ENCODE results near the gene TCEAL7. TPM values are rescaled to one million over a fixed set of nuclear protein-coding genes. Genes with fewer than 3 reads are reported as not detected.
A peak's percentile ranks its signal among the peaks of the same experiment; 100 is the strongest.

Gene TCEAL7
- total and polyA plus RNA-seq, 9 of the 15 experiments (the other 6 are each of a cell fraction or from before 2014, with no cell fraction given), result 0.07 to 0.34 (median 0.13) TPM; not detected in 4

DNA sequence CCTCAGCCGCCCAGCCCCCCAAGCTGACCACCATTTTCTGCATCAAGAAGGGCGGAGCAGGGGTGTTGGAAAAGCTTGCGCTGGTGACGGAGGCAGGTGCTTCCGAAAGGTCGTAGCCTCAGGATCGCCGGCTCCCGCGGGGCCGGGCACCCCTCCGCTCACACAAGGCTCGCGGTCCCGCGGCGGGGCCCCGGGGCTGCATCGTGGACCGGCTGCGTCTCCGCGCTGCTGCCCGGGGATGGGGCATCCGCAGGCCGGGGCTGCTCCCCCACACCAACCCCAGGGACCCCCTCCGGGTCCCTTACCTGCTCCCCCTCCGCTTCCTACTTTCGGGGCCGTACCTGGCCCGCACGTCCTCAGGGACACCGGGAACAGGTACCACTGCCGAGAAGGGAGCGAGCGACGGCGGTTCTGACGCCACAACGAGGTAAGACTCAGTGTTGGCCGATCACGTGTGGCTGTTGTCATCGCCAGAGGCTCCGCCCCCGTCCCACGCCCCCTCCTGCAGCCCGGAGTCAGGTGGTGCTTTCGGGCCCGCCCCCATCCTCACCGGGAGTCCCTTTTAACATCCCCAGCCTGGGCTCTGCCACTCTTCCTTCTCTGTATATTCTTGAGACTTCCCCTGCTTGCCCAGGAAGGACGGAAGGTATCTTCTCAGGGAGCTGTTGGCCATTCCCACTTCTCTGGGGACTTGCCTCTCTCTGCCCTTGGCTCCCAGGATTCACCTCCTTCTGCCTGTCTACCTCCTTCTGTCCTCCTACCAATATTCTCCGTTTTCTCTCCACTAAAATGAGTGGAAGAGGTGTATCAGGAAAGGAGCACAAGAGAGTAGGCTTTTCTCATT lies 19.3 kb upstream of the TCEAL7 start, which contains the start of gene BEX2 (continued):
- TF ChIP-seq, protein P1, sequence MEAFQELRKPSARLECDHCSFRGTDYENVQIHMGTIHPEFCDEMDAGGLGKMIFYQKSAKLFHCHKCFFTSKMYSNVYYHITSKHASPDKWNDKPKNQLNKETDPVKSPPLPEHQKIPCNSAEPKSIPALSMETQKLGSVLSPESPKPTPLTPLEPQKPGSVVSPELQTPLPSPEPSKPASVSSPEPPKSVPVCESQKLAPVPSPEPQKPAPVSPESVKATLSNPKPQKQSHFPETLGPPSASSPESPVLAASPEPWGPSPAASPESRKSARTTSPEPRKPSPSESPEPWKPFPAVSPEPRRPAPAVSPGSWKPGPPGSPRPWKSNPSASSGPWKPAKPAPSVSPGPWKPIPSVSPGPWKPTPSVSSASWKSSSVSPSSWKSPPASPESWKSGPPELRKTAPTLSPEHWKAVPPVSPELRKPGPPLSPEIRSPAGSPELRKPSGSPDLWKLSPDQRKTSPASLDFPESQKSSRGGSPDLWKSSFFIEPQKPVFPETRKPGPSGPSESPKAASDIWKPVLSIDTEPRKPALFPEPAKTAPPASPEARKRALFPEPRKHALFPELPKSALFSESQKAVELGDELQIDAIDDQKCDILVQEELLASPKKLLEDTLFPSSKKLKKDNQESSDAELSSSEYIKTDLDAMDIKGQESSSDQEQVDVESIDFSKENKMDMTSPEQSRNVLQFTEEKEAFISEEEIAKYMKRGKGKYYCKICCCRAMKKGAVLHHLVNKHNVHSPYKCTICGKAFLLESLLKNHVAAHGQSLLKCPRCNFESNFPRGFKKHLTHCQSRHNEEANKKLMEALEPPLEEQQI (IDR thresholded peaks at IDR 0.05), result no peak
- TF ChIP-seq, protein P2, sequence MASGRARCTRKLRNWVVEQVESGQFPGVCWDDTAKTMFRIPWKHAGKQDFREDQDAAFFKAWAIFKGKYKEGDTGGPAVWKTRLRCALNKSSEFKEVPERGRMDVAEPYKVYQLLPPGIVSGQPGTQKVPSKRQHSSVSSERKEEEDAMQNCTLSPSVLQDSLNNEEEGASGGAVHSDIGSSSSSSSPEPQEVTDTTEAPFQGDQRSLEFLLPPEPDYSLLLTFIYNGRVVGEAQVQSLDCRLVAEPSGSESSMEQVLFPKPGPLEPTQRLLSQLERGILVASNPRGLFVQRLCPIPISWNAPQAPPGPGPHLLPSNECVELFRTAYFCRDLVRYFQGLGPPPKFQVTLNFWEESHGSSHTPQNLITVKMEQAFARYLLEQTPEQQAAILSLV (tag; IDR thresholded peaks at IDR 0.05), result no peak
- TF ChIP-seq ZFX (CRISPR knock-in tag; IDR thresholded peaks at IDR 0.05) (peak; percentile 55), CCAR2 (IDR thresholded peaks at IDR 0.05; ENCODE audit: low read depth, low read length) (no peak), KAT2B (IDR thresholded peaks at IDR 0.05; ENCODE audit: low read depth, low read length) (no peak), ZNF57 (CRISPR knock-in tag; IDR thresholded peaks at IDR 0.05) (no peak), ZNF354B (CRISPR knock-in tag; IDR thresholded peaks at IDR 0.05) (no peak), ZNF408 (CRISPR knock-in tag; IDR thresholded peaks at IDR 0.05; ENCODE audit: low read depth) (no peak), DPF2 (IDR thresholded peaks at IDR 0.05) (no peak), ZNF3 (CRISPR knock-in tag; IDR thresholded peaks at IDR 0.05) (no peak), NCOA4 (IDR thresholded peaks at IDR 0.05; ENCODE audit: partially characterized antibody) (no peak), ELF1 (tag; IDR thresholded peaks at IDR 0.05) (no peak), MTF1 (CRISPR knock-in tag; IDR thresholded peaks at IDR 0.05; ENCODE audit: borderline replicate concordance) (no peak), EGR1 (conservative IDR thresholded peaks at IDR 0.05) (peak; percentile 72)
- TF ChIP-seq, protein P3, sequence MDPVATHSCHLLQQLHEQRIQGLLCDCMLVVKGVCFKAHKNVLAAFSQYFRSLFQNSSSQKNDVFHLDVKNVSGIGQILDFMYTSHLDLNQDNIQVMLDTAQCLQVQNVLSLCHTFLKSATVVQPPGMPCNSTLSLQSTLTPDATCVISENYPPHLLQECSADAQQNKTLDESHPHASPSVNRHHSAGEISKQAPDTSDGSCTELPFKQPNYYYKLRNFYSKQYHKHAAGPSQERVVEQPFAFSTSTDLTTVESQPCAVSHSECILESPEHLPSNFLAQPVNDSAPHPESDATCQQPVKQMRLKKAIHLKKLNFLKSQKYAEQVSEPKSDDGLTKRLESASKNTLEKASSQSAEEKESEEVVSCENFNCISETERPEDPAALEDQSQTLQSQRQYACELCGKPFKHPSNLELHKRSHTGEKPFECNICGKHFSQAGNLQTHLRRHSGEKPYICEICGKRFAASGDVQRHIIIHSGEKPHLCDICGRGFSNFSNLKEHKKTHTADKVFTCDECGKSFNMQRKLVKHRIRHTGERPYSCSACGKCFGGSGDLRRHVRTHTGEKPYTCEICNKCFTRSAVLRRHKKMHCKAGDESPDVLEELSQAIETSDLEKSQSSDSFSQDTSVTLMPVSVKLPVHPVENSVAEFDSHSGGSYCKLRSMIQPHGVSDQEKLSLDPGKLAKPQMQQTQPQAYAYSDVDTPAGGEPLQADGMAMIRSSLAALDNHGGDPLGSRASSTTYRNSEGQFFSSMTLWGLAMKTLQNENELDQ (CRISPR knock-in tag; IDR thresholded peaks at IDR 0.05; ENCODE audit: borderline replicate concordance), result no peak
- TF ChIP-seq, protein P4, sequence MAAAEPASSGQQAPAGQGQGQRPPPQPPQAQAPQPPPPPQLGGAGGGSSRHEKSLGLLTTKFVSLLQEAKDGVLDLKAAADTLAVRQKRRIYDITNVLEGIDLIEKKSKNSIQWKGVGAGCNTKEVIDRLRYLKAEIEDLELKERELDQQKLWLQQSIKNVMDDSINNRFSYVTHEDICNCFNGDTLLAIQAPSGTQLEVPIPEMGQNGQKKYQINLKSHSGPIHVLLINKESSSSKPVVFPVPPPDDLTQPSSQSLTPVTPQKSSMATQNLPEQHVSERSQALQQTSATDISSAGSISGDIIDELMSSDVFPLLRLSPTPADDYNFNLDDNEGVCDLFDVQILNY (CRISPR knock-in tag; IDR thresholded peaks at IDR 0.05), result no peak
- TF ChIP-seq, protein P5, sequence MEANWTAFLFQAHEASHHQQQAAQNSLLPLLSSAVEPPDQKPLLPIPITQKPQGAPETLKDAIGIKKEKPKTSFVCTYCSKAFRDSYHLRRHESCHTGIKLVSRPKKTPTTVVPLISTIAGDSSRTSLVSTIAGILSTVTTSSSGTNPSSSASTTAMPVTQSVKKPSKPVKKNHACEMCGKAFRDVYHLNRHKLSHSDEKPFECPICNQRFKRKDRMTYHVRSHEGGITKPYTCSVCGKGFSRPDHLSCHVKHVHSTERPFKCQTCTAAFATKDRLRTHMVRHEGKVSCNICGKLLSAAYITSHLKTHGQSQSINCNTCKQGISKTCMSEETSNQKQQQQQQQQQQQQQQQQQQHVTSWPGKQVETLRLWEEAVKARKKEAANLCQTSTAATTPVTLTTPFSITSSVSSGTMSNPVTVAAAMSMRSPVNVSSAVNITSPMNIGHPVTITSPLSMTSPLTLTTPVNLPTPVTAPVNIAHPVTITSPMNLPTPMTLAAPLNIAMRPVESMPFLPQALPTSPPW (CRISPR knock-in tag; IDR thresholded peaks at IDR 0.05), result peak; percentile 49

Data from K562 (cell line).